BE2C (cell line): ENCODE measurements around the gene MYOF.

Experiments used
- DNase-seq: peaks from one replicate; pipeline ENCODE4 v3.0.0-alpha.2; 2020
- H3K27me3 ChIP-seq: fragments of 250-450 bp; sonication (Bioruptor Pico); 2 replicates; pipeline ENCODE4 v1.5.1; 2020; ENCODE audit warnings: mild to moderate bottlenecking
- H3K36me3 ChIP-seq: fragments of 250-450 bp; sonication (Bioruptor Pico); 2 replicates; pipeline ENCODE4 v1.5.1; 2020; ENCODE audit warnings: mild to moderate bottlenecking
- H3K4me1 ChIP-seq: fragments of 250-450 bp; sonication (Bioruptor Pico); 2 replicates; pipeline ENCODE4 v1.5.1; 2020
- H3K4me3 ChIP-seq: 2 replicates; pipeline ENCODE4 v1.5.1; 2011; ENCODE audit warnings: low read depth, low read length
- H3K9me3 ChIP-seq: fragments of 250-450 bp; sonication (Bioruptor Pico); 2 replicates; pipeline ENCODE4 v1.5.1; 2020
- TF ChIP-seq, protein P1 (sequence below): IDR thresholded peaks from 2 replicates; pipeline ENCODE4 v1.5.1; 2012; ENCODE audit warnings: mild to moderate bottlenecking, low read depth, low read length

Gene MYOF

DNA sequence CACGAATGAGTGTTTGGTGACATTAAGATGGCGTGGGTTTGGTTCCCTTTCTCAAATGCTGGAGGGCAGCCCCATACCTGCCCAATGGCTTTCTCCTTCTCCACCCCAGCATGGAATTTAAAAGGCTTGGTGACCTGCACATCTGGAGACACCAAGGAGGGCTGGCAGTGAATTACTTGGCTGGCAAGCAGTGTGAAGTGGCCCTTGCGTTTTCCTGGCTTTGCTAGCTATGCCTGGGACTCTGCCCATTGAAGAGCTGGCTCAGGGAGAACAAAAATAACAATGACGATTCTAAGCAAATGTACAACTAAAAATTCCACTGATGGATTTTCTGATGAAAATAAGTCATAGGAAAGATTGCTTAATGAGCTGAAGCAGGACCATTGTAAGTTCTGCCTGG is 204.8 kb downstream of the MYOF start:
- H3K4me1 ChIP-seq, result no peaks in the 10 kb centered on the region
- TF ChIP-seq, protein P1, sequence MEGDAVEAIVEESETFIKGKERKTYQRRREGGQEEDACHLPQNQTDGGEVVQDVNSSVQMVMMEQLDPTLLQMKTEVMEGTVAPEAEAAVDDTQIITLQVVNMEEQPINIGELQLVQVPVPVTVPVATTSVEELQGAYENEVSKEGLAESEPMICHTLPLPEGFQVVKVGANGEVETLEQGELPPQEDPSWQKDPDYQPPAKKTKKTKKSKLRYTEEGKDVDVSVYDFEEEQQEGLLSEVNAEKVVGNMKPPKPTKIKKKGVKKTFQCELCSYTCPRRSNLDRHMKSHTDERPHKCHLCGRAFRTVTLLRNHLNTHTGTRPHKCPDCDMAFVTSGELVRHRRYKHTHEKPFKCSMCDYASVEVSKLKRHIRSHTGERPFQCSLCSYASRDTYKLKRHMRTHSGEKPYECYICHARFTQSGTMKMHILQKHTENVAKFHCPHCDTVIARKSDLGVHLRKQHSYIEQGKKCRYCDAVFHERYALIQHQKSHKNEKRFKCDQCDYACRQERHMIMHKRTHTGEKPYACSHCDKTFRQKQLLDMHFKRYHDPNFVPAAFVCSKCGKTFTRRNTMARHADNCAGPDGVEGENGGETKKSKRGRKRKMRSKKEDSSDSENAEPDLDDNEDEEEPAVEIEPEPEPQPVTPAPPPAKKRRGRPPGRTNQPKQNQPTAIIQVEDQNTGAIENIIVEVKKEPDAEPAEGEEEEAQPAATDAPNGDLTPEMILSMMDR, result no peak
- H3K36me3 ChIP-seq, result no peaks in the 10 kb centered on the region
- H3K4me3 ChIP-seq, result no peak overlapping the region
- no peak for DNase-seq
- no peaks in the 10 kb centered on the region for H3K9me3 ChIP-seq
- H3K27me3 ChIP-seq, result no peaks in the 10 kb centered on the region

DNA sequence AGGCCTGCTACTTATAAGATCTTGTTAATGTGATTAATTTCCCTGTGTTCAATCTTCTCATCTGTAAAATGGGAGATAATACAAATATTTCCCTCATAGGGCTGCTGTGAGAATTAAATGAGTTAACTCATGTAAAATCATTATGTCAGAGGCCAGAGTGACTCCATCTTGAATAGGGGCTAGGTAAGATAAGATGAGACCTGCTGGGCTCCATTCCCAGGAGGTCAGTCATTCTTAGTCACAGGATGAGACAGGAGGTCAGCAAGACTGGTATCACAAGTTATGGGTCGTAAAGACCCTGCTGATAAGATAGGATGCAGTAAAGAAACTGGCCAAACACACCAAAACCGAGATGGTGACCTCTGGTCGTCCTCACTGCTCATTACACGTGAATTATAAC is 207.7 kb downstream of the MYOF start:
- no peaks in the 10 kb centered on the region for H3K4me1 ChIP-seq
- no peaks in the 10 kb centered on the region for H3K36me3 ChIP-seq
- DNase-seq, result no peak
- TF ChIP-seq, protein P1, result no peak
- no peak overlapping the region for H3K4me3 ChIP-seq
- no peaks in the 10 kb centered on the region for H3K9me3 ChIP-seq
- H3K27me3 ChIP-seq, result no peaks in the 10 kb centered on the region

DNA sequence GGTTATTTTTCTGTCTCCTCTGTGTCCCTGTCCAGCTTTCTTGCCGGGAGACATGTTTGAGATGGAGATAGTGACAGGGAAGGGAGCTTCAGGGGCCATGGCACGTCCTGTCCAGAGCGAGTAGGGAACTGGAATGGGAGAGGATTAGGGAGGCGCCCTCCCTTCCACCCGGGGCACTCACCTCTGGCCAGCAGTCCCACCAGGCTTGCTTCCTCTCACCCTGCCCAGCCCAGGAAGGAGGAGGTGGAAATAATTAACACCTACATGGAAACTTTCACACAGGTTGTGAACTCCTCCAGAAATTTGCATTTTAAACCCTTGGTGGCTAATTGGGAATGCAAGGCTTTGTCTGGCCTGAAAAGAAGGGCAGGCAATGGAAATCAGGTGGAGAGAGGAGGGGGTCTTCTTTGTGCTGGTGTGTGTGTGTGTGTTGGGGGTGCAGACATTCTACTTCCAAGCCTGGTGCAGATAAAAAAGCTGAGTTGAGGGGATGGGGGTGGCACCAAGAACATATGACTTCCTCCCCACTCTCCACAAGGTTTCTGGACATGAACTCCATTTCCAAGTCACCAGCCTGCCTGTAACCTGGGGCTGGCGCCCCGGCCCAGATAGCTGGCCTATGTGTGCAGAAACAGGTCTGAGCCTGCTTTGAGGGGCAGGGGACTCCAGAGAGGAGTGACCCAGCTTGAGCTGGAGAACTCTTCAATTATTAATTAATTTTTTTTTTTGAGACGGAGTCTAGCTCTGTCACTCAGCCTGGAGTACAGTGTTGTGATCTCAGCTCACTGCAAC is 209.1 kb downstream of the MYOF start:
- no peak for DNase-seq
- no peaks in the 10 kb centered on the region for H3K36me3 ChIP-seq
- H3K4me3 ChIP-seq, result no peak overlapping the region
- no peaks in the 10 kb centered on the region for H3K4me1 ChIP-seq
- no peaks in the 10 kb centered on the region for H3K9me3 ChIP-seq
- TF ChIP-seq, protein P1, result no peak
- H3K27me3 ChIP-seq, result no peaks in the 10 kb centered on the region

DNA sequence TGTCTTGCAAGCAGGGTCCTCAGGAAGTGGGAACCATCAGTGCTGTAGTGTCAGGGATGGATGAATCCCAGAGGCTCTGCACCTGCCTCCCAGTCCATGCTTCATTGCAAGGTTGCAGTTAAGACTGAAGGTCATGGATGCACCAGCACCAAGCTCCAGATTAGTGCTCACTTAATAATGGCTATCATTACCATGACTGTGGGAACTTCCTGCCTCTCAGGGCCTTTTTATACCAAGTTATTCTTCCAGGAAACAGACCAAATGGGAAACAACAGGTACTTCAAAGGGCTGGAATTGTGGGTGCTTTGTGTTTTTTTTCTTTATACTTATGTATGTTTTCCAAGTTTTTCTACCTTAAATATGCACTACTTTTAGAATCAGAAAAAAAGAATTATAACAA is 210.8 kb downstream of the MYOF start:
- Histone ChIP-seq H3K4me1 (no peaks in the 10 kb centered on the region), H3K27me3 (no peaks in the 10 kb centered on the region), H3K4me3 (no peak overlapping the region), H3K9me3 (no peaks in the 10 kb centered on the region), H3K36me3 (no peaks in the 10 kb centered on the region)
- TF ChIP-seq, protein P1, result no peak
- DNase-seq, result no peak

DNA sequence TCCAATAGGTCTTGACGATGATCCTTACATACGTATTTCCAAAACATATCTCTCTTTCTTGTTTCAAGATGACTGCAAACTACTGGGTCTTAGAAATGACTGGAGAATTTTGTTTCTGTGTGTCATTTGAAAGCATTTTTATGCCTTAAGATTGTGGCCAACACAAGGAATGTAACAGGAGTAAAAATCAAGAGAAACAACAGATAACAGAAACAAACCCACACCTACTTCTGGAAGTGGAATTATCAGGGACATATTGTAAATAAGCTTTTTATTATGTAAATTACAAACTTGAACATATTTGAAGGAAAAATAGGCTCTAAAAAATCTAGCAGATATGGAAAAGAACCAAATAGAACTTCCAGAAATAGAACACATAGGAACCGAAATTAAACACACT is 212.9 kb downstream of the MYOF start:
- TF ChIP-seq, protein P1, result no peak
- DNase-seq, result no peak
- Histone ChIP-seq H3K27me3 (no peaks in the 10 kb centered on the region), H3K36me3 (no peaks in the 10 kb centered on the region), H3K4me3 (no peak overlapping the region), H3K9me3 (no peaks in the 10 kb centered on the region), H3K4me1 (no peaks in the 10 kb centered on the region)

DNA sequence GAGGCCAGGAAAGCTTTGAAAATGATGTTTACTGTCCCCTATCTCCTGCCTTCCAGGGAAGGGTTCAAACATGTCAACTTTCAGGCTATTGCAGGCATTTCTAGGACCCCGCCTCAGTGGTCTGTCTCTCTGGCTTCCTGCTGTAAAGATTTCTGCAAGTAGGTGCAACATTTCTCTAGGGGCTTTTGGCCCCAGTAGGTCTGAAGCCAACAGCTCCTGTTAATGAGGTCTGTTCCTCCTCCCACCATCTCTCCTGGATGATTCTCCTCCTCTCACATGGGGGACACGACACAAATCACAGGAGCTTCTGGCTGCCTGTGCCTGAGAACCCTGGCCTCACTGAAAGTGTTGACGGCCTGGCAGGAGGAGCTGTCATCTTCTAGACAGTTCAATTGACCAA is 214.1 kb downstream of the MYOF start:
- H3K27me3 ChIP-seq, result no peaks in the 10 kb centered on the region
- H3K9me3 ChIP-seq, result no peaks in the 10 kb centered on the region
- DNase-seq, result no peak
- TF ChIP-seq, protein P1, result no peak
- H3K4me1 ChIP-seq, result no peaks in the 10 kb centered on the region
- H3K36me3 ChIP-seq, result no peaks in the 10 kb centered on the region
- H3K4me3 ChIP-seq, result no peak overlapping the region
